HG03457 (cell line): Measurements from ENCODE around the gene PCBP1.
"Not testable (repeated sequence)": the region's sequence is repeated elsewhere in the genome, so short reads cannot be mapped to it uniquely, and the experiment has no call there.

Experiments used
- ATAC-seq: cut with Tn5 transposase; IDR thresholded peaks from one replicate; pipeline ENCODE4 v1.9.1; 2021; ENCODE audit warnings: moderate number of reproducible peaks; ENCODE audit not compliant: unreplicated experiment

Gene PCBP1

DNA sequence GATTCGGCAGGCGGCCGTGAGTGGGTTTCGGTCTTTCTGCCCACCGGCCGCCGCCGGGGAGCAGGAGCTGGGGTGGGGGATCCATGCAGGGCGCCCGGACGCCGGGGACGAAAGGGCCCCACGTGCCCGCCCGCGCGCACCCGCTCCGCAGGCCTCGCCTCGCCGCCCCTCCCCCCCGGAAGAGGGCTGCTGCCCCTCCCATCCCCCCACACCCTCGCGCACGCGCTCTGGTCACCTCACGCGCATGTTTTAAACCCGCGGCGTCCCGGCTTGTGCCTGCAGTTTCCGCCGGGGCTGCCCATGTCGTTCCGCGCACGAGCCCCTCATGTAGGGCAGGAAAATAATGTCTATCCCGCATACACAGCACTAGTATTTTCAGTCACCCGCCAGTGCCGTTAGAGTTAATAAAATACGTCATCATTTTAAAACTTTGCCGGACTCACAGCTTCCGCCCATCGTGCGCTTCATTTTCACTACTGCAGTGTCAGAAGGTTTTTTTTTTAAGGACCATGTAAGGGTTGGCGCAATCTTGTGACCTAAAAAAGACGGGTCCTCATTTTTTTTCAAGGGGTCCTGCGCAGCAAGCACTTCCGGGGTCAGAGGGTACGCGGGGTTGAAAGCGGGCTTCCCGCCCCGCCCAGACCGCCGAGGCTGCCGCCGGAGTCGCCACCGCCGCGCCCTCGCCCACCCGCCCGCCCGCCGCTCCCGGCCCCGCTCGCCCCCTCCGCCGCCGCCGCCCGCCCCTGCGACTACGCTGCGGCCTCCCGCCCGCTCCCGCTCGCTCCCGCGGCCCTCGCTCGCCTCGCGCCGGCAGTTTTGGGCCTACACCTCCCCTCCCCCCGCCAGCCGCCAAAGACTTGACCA lies at the start of gene PCBP1:
TSS of gene PCBP1 (plus strand) at position 640 of the 864 bp plus-strand sequence. CDS start 267 bp downstream, outside the sequence.
- peak; percentile 31 for ATAC-seq

GRCh38 chr2:70039366-70039765 lies 47.9 kb upstream of the PCBP1 start:
- ATAC-seq = no peak

DNA sequence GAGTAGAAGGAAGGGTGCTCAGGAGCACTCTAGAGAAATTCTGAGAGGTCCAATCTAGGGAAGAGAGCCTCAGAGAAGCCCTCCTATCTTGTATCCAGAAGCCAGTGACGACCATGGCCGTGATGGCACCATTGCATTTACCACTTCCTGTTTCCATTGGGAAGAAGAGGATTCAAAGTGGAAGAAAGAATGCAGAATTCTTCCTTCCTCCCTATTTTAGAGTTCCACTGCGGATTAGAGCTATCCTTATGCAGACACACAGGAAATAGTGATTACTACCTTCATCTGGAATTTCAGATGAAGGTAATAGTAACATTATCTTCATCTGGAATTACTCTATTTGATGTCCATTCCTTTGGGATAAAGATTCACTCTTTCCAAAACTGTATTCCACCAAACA lies 45.6 kb upstream of the PCBP1 start:
- no peak for ATAC-seq

DNA sequence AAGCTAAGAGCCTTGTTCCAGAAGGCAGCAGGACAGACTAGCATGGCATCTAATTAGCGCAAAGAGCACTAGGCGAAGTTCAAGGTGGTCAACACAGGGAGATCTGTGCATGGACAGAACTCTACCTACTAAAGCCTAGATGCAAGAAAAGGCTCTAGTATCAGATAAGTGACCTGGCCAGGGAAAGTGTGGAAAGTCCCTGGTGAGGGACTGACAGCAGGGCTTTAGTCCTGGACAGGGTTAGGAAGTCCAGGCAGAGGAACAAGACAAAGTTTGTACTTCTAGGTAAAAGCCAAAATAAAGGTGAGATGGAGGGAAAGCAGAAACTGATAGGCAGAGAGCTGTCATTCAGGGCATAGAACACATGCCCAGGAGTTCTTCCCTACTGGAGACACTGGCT lies 45.0 kb upstream of the PCBP1 start:
- ATAC-seq = no peak

DNA sequence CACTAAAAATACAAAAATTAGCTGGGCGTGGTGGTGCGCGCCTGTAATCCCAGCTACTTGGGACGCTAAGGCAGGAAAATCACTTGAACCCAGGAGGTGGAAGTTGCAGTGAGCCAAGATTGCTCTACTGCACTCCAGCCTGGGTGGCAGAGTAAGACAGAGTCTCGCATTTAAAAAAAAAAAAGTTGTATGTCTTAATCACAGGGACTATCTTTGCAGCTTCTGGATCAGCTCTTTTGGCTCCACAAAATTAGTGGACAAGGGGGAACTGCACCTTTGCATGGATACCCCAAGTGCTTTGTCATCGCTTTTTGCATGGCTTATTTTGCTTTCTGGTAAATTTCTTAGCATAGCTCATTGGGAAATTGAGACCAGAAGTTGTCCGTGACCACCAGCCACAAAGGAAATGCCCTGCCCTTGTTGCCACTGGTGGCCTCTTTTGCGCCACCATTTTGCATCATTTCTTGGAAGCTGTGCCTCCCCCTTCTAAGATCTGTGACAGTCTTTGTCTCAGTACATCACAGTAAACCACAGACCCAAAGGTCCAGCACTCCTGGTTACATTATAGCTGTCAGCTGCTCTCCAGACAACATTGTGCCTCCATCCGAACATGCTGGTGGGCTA lies 43.9 kb upstream of the PCBP1 start:
- ATAC-seq = no peak

GRCh38 chr2:70044290-70045040 lies 42.8 kb upstream of the PCBP1 start:
- no peak for ATAC-seq

DNA sequence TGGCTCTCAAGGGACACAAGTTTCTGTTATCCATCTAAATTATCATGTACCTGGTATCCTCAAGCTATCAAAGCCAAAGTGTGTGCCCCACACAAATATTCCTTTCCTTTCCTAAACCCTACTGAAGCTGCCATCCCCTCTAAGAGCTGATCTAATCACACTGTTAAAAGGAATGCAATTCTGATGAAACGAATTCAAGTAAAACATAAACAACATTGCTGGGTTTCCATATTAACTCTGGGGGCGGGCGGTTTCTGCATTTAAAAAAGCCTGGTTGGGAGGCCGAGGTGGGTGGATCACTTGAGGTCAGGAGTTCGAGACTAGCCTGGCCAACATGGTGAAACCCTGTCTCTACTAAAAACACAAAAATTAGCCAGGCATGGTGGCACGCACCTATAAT lies 41.9 kb upstream of the PCBP1 start:
- ATAC-seq = no peak

- no peak for ATAC-seq
Observed at GRCh38 chr2:70045932-70046331, 41.3 kb upstream of the PCBP1 start.

GRCh38 chr2:70046534-70046933 lies 40.7 kb upstream of the PCBP1 start:
- no peak for ATAC-seq

- no peak for ATAC-seq
Observed at GRCh38 chr2:70047451-70047850, 39.8 kb upstream of the PCBP1 start.

DNA sequence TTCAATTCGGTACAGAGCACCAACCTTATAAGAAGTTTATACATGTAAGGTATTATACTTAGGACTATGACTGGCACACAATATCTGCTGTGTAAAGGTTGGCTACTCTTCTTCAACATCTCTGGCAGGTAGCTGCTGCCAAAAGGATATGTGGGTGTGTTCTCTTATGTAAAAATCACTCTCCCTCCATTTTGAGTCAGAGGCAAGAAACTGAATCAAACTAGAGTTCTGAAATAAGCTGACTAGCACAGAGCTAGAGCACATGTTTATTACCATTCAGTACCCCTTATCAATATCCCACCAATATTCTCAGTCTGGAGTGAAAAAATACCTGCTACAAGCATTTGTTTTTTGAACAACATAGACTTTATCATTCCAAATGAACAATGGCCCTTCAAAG lies 38.0 kb upstream of the PCBP1 start:
- no peak for ATAC-seq

DNA sequence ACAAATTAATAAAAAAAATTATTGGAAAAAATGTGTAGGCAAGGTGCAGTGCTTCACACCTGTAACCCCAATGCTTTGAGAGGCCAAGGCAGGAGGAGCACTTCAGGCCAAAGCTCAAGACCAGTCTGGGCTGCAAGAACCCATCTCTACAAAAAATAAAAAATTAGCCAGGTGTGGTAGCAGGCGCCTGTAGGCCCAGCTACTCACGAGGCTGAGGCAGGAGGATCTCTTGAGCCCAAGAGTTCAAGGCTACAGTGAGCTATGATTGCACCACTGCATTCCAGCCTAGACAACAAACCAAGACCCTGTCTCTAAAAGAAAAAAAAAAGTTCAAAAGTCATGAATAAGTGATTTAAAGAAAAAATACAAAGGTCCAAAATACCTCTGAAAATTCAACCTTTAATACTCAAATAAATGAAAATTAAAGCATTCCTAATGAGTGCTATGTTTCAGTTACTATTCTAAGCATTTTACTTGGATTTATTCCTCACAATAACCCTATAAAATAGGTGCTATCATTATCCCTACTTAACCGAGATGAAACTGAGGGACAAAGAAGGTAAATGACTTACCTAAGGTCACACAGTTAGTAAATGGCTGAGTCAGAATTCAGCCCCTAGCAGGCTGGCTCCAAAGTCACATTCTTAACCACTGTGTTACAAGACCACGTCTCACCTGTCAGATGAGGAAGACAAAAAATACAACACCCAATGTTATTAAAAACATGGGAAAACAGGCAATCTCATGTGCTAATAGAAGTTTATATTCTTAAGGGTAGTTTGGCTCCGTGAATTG lies 36.4 kb upstream of the PCBP1 start:
- no peak for ATAC-seq

DNA sequence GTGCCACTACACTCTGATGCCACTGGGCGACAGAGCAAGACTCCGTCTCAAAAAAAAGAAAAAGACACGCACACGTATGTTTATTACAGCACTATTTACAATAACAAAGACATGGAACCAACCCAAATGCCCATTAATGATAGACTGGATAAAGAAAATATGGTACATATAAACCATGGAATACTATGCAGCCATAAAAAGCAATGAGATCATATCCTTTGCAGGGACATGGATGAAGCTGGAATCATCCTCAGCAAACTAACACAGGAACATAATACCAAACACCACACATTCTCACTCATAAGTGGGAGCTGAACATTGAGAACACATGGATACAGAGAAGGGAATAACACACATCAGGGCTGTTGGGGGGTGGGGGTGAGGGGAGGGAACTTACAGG lies 32.0 kb upstream of the PCBP1 start:
- not testable (repeated sequence) for ATAC-seq

DNA sequence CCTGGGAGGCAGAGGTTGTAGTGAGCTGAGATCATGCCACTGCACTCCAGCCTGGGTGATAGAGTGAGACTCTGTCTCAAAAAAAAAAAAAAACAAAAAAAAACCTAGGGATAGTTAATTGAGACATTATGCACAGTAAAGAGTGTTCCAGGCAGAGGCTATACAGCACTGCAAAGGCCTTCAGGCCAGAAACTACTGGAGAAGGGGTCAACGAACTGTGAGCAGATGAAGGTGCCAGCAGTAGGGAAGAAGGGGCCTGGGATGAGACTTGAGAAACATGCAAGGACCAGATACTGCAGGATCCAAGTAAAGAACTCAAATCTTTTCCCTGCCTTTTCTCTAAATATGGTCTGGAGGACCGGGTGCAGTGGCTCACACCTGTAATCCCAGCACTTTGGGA lies 26.0 kb upstream of the PCBP1 start:
- no peak for ATAC-seq

- no peak for ATAC-seq
Observed at GRCh38 chr2:70062270-70062669, 25.0 kb upstream of the PCBP1 start.

DNA sequence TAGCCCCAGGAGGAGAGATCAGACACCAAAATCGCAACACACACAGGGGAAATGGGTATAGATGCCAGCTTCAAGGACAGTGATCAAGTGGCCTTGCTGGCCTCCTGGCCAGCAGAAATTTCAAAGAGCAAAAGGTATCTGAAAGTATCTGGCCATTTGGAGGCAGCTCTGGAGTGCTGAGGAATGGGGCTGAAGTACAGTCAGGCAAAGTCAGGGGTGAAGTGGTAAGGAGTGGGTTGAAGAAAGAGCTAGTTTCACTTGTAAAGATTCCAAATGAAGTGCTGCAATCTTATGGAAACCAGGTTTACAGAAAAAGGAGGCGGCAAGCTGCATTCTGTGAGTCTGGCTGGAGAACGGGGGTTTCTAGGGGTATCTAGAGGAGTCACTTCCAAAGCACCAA lies 19.2 kb upstream of the PCBP1 start:
- no peak for ATAC-seq

DNA sequence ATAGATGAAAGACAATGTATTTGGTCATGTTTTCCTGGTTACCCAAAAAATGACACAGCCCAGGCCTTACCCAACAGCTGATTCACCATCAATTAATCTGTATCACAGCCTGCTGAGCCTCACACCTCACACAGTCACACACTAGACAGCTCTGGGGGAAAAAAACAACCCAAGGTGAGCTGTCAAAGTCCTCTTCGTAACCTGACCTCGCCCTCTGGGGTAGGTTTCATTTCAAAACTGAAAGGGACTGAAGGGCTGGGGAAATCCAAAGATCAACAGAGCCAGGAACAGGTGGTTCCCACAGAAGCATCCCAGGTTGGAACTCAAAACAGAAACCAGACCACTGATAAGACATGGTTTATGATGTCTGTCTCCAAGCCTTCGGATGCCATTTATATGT lies 18.2 kb upstream of the PCBP1 start:
- peak; percentile 51 for ATAC-seq

GRCh38 chr2:70070542-70071268 lies 16.6 kb upstream of the PCBP1 start:
- peak; percentile 69 for ATAC-seq

DNA sequence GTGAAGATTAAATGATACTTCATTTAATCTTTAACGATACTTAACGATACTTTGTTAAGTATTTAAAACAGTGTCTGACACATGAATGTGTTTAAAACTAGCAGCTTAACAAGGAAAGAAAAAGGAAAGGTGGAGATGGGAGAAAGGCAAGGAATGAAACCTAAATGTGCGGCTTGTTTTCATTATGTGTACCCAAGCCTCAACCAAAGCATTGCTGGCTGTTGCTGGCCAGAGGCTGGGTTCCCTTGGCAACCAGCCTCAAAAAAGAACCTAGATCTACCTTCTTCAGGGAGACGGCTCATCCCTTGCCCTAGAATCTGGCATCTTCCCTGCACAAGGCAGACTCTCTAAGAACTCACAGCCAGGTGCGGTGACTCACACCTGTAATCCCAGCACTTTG lies 13.8 kb upstream of the PCBP1 start:
- ATAC-seq = no peak

DNA sequence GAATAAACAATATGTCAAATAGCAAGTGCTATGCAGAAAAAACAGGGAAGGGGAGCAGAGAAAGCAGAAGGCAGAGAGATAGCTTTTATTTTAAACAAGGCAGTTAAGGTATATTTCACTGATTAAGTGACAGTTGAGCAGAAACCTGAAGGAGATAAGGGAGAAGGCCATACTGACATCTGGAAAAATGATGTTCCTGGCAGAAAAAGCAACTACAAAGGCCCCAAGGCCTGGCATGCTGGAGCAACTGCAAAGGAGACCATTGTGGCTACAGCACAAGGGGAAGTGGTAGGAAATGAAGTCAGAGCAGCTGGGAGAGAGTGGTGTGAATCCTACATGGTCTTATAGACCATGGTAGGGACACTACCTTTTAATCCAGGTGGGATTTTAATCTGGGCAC lies 8.9 kb upstream of the PCBP1 start:
- no peak for ATAC-seq
